BE2C (cell line): ENCODE measurements around the gene YEATS2.

Source experiments
- DNase-seq: peaks from one replicate; pipeline ENCODE4 v3.0.0-alpha.2; 2020
- H3K27me3 ChIP-seq: fragments of 250-450 bp; sonication (Bioruptor Pico); 2 replicates; pipeline ENCODE4 v1.5.1; 2020; ENCODE audit warnings: mild to moderate bottlenecking
- H3K36me3 ChIP-seq: fragments of 250-450 bp; sonication (Bioruptor Pico); 2 replicates; pipeline ENCODE4 v1.5.1; 2020; ENCODE audit warnings: mild to moderate bottlenecking
- H3K4me1 ChIP-seq: fragments of 250-450 bp; sonication (Bioruptor Pico); 2 replicates; pipeline ENCODE4 v1.5.1; 2020
- H3K4me3 ChIP-seq: 2 replicates; pipeline ENCODE4 v1.5.1; 2011; ENCODE audit warnings: low read depth, low read length
- H3K9me3 ChIP-seq: fragments of 250-450 bp; sonication (Bioruptor Pico); 2 replicates; pipeline ENCODE4 v1.5.1; 2020
- TF ChIP-seq, protein P1 (sequence below): IDR thresholded peaks from 2 replicates; pipeline ENCODE4 v1.5.1; 2012; ENCODE audit warnings: mild to moderate bottlenecking, low read depth, low read length

YEATS2 gene

DNA sequence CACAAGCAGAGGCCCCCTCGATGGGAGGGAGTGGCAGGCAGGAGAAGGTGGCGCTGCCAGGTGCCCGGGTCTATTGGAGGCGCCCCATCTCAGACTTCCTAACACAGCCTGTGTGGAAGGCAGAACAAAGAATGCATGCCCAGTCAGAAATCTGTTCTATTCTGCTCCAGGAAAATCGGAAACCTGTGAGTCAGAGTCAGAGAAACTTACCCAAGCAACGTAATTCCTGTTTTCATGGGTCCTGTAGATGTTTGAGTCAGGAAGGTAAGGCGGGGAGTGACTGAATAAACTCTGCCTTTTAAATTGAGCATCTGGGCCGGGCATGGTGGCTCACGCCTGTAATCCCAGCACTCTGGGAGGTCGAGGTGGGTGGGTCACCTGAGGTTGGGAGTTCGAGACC lies 114.0 kb downstream of the YEATS2 start:
- no peak overlapping the region for H3K4me3 ChIP-seq
- H3K9me3 ChIP-seq, result no peaks in the 10 kb centered on the region
- no peaks in the 10 kb centered on the region for H3K4me1 ChIP-seq
- H3K36me3 ChIP-seq, result peaks cover 65% of the 10 kb centered on the region
- DNase-seq, result no peak
- no peaks in the 10 kb centered on the region for H3K27me3 ChIP-seq
- TF ChIP-seq, protein P1, sequence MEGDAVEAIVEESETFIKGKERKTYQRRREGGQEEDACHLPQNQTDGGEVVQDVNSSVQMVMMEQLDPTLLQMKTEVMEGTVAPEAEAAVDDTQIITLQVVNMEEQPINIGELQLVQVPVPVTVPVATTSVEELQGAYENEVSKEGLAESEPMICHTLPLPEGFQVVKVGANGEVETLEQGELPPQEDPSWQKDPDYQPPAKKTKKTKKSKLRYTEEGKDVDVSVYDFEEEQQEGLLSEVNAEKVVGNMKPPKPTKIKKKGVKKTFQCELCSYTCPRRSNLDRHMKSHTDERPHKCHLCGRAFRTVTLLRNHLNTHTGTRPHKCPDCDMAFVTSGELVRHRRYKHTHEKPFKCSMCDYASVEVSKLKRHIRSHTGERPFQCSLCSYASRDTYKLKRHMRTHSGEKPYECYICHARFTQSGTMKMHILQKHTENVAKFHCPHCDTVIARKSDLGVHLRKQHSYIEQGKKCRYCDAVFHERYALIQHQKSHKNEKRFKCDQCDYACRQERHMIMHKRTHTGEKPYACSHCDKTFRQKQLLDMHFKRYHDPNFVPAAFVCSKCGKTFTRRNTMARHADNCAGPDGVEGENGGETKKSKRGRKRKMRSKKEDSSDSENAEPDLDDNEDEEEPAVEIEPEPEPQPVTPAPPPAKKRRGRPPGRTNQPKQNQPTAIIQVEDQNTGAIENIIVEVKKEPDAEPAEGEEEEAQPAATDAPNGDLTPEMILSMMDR, result no peak

DNA sequence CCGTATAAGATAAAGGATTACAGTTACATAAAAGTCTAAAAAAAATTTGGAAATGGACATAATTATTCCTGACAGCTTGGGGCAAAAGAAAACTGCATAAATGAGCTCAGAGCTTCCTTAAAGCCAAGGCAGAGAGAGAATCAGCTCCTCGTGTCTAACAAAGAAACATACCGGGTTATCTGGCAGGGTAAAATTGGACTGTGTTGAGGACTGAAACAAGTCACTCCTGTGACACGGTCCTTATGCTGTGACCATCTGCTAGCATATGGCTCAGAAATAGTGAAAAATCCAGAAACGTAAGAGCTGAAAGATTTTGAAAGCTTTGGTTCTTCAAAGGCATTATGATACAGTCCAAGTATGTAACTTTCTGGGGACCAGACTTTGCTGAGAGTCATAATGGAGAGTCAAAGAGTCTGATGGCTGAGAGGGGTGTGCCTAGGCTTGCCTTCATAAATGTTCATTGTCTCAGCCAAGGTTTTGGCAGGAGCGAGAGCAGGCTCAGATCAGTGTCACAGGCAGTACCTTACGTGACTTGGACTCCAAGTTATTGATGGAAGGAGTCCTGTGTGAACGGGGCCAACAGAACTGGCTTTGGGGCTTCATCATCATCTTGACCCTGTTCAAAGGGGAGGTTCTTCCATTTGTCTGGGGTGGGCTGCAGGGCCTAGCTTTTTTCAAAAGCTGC lies 115.3 kb downstream of the YEATS2 start:
- TF ChIP-seq, protein P1, result no peak
- H3K27me3 ChIP-seq, result no peaks in the 10 kb centered on the region
- H3K36me3 ChIP-seq, result peaks cover 57% of the 10 kb centered on the region
- DNase-seq, result no peak
- no peaks in the 10 kb centered on the region for H3K9me3 ChIP-seq
- H3K4me3 ChIP-seq, result no peak overlapping the region
- no peaks in the 10 kb centered on the region for H3K4me1 ChIP-seq

DNA sequence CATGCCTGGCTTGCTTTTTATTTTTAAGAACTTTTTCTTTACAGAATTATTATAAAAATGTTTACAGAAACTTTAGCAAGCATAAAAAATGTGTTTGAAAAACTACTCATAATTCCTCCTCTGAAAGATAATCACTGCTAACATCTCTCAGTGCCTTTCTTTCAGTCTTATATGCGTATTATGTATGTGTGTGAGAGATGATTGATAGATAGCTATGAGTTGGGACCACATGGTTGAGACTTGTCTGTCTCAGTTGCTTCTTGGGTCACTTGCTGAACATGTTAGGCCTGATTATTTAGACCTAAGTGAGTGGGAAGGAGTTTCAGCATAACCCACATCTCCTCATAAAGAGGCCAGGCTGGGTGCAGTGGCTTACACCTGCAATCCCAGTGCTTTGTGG lies 116.6 kb downstream of the YEATS2 start:
- H3K36me3 ChIP-seq, result peaks cover 44% of the 10 kb centered on the region
- no peaks in the 10 kb centered on the region for H3K27me3 ChIP-seq
- TF ChIP-seq, protein P1, result no peak
- DNase-seq, result no peak
- no peak overlapping the region for H3K4me3 ChIP-seq
- H3K4me1 ChIP-seq, result no peaks in the 10 kb centered on the region
- no peaks in the 10 kb centered on the region for H3K9me3 ChIP-seq

DNA sequence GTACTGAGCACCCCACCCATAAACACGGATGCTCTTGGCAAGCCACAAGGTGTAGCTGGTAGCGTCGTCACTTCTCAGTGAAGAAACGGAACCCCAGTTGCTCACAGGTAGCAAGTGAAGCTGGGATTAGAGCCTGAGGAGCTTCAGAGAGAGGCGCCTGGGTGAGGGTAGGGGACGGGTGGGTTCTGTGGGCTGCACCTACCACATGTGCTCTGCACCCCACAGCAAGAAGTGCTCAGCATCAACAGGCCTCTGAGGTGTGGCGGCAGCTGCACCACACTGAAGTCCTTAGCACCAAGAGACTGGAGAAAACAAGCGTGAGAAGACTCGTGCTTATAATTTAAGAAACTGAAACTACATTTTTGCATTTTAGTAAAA lies 118.0 kb downstream of the YEATS2 start:
- H3K4me1 ChIP-seq, result no peaks in the 10 kb centered on the region
- TF ChIP-seq, protein P1, result no peak
- H3K9me3 ChIP-seq, result no peaks in the 10 kb centered on the region
- no peak overlapping the region for H3K4me3 ChIP-seq
- no peaks in the 10 kb centered on the region for H3K27me3 ChIP-seq
- peaks cover 31% of the 10 kb centered on the region for H3K36me3 ChIP-seq
- DNase-seq, result no peak

DNA sequence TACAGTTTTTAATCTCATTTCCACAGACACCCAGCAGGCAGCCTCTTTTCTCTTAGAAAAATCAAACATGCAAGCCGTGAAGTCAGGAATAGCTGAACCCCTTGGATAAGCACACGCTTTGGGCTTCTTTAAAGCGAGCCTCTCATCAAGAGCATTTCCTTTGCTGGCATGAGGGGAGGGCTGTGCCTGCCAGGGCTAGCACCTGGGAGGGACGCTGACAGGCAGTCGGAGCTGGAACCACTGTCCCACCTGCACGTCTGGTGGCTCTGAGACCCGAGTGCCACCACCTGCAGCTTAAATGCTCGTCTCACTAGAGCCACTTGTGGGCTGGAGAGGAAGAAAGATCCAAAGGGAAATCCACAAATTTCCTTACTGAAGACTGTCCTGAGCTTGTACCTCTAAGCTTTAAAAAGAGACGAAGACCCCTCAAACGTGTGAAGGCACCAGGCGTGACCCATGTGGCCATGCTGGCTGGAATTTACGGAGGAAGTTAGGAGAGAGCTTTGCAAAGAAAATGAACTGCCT lies 118.4 kb downstream of the YEATS2 start:
- no peak for DNase-seq
- no peak overlapping the region for H3K4me3 ChIP-seq
- H3K36me3 ChIP-seq, result peaks cover 26% of the 10 kb centered on the region

More for the DNA sequence above, 118.4 kb downstream of the YEATS2 start:
- Histone ChIP-seq H3K9me3 (no peaks in the 10 kb centered on the region), H3K4me1 (no peaks in the 10 kb centered on the region), H3K27me3 (no peaks in the 10 kb centered on the region)
- TF ChIP-seq, protein P1, result no peak
